K562 treated with DMSO at 1 percent for 48 hours (cell line): ENCODE results near the gene RCBTB1. TPM values are rescaled to one million over a fixed set of nuclear protein-coding genes. Genes with fewer than 3 reads are reported as not detected.

Experiments
- total RNA-seq: library from RNA; unstranded; fragments of 300-600 nt; gene quantifications from 2 replicates; pipeline ENCODE4 v1.2.3, GENCODE V29; 2022; ENCODE audit warnings: low replicate concordance; ENCODE audit errors: extremely low read depth

Gene RCBTB1
- total RNA-seq, result not detected in 2 replicates

GRCh38 chr13:49585220-49586157, at the start of gene RCBTB1:
Gene RCBTB1, minus strand, starts transcription at chr13:49585558. Its CDS starts 18,279 bp downstream, at chr13:49567279.

GRCh38 chr13:49627831-49628652, 42.7 kb upstream of the RCBTB1 start, which contains the start of gene ARL11:
Gene ARL11, plus strand, starts transcription at chr13:49628507. Its CDS starts 1,941 bp downstream, at chr13:49630448.

DNA sequence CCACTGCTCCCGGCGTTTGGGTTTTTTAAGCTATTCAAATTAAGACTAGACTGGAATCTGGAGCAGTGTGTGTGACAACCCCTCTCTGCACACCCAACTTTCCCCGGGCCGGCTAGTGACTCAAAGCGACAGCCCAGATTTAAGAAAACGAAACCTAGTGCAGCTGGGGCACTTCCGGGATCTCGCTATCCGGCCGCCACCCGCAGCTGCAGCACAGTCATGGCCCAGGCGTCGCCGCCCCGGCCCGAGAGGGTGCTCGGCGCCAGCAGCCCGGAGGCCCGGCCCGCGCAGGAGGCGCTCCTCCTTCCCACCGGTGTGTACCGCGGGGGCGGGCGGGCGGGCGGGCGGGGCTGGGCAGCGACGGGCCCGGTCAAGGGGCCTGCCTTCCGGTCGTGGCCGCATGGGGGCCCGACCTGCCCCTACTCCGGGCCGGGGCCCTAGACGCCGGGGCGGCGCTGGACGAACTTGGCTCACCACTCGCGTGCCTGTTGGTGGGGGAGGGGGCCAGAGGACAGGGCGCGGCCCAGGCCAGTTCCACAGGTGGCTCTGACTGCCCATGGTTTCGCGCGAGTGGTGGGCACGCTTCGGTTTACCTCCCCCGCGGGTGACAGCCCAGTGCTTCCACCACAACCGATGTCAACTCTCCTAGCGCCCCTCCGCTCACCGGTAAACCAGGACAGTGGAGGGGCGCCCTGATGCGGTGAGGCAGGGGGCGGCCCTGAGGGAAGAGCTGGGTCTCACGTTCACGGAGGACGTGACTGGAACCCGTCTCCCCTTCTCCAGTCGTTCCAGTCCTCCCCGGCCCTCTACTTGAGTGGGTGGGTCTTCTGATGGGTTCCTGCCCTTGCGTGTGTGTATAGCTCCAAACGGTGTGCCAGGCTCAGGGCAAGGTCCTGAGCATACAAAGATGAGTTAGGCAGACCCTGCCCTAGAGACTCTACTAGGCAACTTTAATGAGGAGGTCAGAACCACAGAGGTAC, 89.3 kb downstream of the RCBTB1 start, which contains the start of gene PHF11:
PHF11 (plus strand) TSS at position 171 of the 980 bp plus-strand sequence; CDS start at position 220, 49 bp downstream.

Other genes starting within 250 kb of the RCBTB1 start
- not detected in 2 replicates for gene CAB39L, start 141.5 kb downstream of the RCBTB1 start, total RNA-seq
- not detected in 2 replicates for gene SETDB2, start 141.3 kb downstream of the RCBTB1 start, total RNA-seq
- not detected in 2 replicates for gene PHF11, start 89.6 kb downstream of the RCBTB1 start, total RNA-seq
- gene ARL11, start 42.9 kb upstream of the RCBTB1 start, total RNA-seq, result not detected in 2 replicates
- not detected in 2 replicates for gene EBPL, start 105.9 kb upstream of the RCBTB1 start, total RNA-seq
- not detected in 2 replicates for gene KPNA3, start 207.1 kb upstream of the RCBTB1 start, total RNA-seq